ENCODE results near the gene JOSD1.

The JOSD1 gene

DNA sequence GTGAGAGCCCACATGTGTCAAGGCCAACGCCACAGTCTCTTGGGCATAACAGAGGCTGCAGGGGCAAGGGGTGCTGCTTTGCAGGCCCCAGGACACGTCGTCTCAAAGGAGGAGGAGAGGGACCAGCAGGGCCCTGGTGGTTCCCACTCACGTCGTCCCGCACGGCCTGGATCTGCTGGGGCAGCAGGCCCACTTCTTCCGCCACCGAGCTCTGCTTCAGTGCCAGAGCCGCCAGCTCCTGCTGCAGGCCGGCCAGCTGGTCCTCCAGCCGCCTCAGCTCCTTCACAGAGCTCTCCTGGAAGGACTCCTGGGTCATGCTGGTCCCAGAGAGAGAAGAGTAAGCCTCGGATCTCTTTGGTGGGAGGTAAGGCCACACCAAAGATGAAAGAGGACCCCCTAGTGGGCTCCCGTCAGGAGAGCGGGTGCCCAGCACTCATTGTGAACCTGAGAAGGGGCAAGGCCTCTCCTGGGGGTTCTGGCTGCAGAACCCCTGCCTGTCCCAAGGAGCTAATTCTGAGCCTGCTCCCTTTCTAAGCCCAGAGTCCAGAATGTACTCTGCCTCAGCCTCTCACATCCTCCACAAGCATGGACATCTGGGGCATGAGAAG, 39.5 kb upstream of the JOSD1 start:
- no peak for DNase-seq
- no peak overlapping the region for H3K27ac ChIP-seq (ENCODE audit: insufficient read depth, low read length, poor library complexity, severe bottlenecking)
- H3K4me1 ChIP-seq (ENCODE audit: control insufficient read depth, insufficient read depth, low read length, poor library complexity, severe bottlenecking), result peaks cover 26% of the 10 kb centered on the region

DNA sequence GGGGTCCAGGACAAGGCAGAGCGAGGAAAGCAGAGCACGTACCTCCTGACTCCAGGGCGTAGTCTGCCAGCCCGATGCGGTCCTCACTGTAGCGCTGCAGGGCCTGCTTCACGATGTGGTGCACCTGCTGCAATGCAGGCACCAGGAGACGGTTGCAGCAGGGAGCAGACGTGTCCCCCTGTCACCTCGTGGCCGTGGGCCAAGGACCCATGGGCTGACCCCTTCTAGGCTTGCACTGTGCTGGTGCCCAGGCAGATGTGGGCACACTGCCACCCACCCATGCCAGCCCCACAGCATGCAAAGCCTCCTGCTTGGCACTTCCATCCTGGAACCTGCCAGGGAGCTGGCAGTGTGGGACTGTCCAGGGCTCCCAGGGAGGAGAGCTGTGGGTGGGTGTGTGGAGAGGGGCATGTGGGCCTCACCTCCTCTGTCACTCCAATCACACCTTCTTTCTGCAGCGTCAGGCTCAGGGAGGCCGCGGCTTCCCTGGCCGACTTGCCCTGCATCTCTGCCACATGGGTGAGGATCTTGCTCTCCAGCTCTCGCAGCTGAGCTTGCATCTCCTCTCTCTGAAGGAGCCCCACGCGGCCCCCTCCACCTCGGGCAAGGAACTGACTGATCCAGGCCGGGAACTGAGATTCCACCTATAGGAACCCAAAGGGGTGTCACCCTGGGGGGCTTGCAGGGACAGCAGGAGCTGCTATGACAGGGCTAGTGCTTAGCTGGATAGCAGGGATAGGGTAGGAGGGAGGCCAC, 38.7 kb upstream of the JOSD1 start:
- Histone ChIP-seq H3K9me3 (ENCODE audit: control insufficient read depth, low read length) (no peaks in the 10 kb centered on the region), H3K27me3 (replicated peaks; ENCODE audit: control insufficient read depth, insufficient read depth, low read length, poor library complexity, severe bottlenecking) (no peaks in the 10 kb centered on the region), H3K36me3 (ENCODE audit: control insufficient read depth, insufficient read depth, low read length) (peaks cover 99% of the 10 kb centered on the region), H3K27ac (ENCODE audit: insufficient read depth, low read length, poor library complexity, severe bottlenecking) (peak overlapping the region; percentile 14), H3K4me3 (ENCODE audit: insufficient read depth, low read depth, low read length, poor library complexity, severe bottlenecking) (no peak overlapping the region), H3K4me1 (ENCODE audit: control insufficient read depth, insufficient read depth, low read length, poor library complexity, severe bottlenecking) (peaks cover 26% of the 10 kb centered on the region)
- DNase-seq, result no peak

More for the DNA sequence above, 39.5 kb upstream of the JOSD1 start:
- Histone ChIP-seq H3K9me3 (ENCODE audit: control insufficient read depth, low read length) (no peaks in the 10 kb centered on the region), H3K36me3 (ENCODE audit: control insufficient read depth, insufficient read depth, low read length) (peaks cover 99% of the 10 kb centered on the region), H3K4me3 (ENCODE audit: insufficient read depth, low read depth, low read length, poor library complexity, severe bottlenecking) (no peak overlapping the region), H3K27me3 (replicated peaks; ENCODE audit: control insufficient read depth, insufficient read depth, low read length, poor library complexity, severe bottlenecking) (no peaks in the 10 kb centered on the region)

DNA sequence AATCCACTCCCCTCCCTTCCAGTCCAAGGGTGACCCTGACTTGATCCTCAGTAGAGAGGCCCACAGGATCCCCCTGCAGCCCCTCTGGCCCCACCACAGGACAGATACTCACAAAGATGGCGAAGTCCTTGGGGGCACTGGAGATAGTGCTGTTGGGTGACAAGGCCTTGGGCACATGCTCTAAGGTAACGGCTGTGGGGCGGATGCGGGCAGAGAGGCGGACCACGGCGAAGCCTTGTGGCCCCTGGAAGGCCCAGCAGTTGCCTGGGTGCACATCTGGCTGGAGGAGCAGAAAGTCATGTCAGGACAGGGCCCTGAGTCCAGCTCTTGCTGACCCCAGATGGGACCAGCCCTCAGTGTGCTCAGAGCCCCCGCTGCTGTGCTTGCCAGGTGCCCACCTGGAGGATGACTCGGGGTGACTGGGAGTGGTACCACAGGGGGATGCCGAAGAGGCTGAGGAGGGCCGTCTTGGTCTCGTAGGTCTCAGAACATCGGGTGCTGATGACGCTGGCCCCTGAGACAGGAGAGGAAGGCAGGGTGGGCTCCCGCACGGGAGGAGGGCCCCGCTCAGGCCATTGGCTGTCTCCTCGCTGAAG, 37.8 kb upstream of the JOSD1 start:
- peaks cover 100% of the 10 kb centered on the region for H3K36me3 ChIP-seq (ENCODE audit: control insufficient read depth, insufficient read depth, low read length)
- peaks cover 26% of the 10 kb centered on the region for H3K4me1 ChIP-seq (ENCODE audit: control insufficient read depth, insufficient read depth, low read length, poor library complexity, severe bottlenecking)
- H3K27me3 ChIP-seq (replicated peaks; ENCODE audit: control insufficient read depth, insufficient read depth, low read length, poor library complexity, severe bottlenecking), result no peaks in the 10 kb centered on the region
- H3K27ac ChIP-seq (ENCODE audit: insufficient read depth, low read length, poor library complexity, severe bottlenecking), result peak overlapping the region; percentile 14
- H3K4me3 ChIP-seq (ENCODE audit: insufficient read depth, low read depth, low read length, poor library complexity, severe bottlenecking), result no peak overlapping the region
- no peaks in the 10 kb centered on the region for H3K9me3 ChIP-seq (ENCODE audit: control insufficient read depth, low read length)
- no peak for DNase-seq

DNA sequence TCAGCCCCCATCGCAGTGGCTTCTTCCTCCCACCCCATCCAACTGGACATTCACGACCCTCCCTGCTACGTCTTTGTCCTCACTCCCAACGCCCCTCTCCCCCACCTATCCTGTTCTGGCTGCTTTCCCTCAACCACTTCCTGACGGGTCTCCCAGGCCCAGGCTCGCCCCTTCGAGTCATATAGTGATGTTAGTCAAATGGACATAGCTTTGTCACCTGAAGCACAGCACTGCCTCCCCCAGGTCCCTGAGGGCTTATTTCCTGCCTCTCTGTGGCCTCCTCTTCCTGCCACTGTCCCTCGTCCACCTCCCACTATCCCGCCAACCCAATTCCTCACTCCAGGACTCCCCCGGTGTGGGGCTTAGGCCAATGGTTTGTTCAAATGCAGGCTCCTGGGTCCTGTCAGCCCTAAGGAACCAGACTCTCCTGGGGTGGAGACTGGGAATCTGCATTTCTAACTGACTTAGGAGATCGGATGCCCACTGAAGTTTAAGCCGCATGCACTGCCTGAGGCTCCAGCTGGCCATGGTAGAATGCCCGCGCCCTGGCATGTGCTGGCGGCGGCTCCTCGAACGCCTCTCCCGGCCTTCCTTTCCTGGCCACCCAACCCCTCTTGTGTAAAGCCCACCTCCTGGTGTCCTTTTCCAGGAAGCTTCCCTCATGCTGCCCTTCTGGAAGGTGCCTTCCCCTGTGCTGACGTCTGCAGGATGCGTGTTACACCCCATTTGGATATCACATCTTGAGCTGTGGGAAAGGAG, 36.7 kb upstream of the JOSD1 start:
- Histone ChIP-seq H3K4me3 (ENCODE audit: insufficient read depth, low read depth, low read length, poor library complexity, severe bottlenecking) (no peak overlapping the region), H3K27ac (ENCODE audit: insufficient read depth, low read length, poor library complexity, severe bottlenecking) (peak overlapping the region; percentile 14), H3K9me3 (ENCODE audit: control insufficient read depth, low read length) (no peaks in the 10 kb centered on the region), H3K36me3 (ENCODE audit: control insufficient read depth, insufficient read depth, low read length) (peaks cover 92% of the 10 kb centered on the region), H3K4me1 (ENCODE audit: control insufficient read depth, insufficient read depth, low read length, poor library complexity, severe bottlenecking) (peaks cover 21% of the 10 kb centered on the region), H3K27me3 (replicated peaks; ENCODE audit: control insufficient read depth, insufficient read depth, low read length, poor library complexity, severe bottlenecking) (no peaks in the 10 kb centered on the region)
- DNase-seq, result no peak

DNA sequence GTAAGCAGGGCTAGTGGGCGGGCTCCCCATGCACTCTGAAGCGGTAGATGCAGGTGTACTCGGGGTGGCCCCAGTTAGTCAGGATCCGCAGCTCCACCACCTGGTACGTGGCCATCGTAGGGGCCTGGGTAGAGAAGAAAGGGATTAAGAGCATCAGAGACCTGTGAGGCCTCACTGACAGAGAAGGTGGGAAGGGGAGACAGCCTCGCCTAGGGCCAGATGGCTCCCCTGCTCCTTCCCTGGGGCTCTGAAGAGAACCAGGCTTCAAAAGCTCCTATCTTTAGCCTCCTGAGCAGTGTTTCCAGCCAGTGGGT, 35.5 kb upstream of the JOSD1 start:
- no peak overlapping the region for H3K27ac ChIP-seq (ENCODE audit: insufficient read depth, low read length, poor library complexity, severe bottlenecking)
- no peaks in the 10 kb centered on the region for H3K9me3 ChIP-seq (ENCODE audit: control insufficient read depth, low read length)
- no peak for DNase-seq
- peaks cover 82% of the 10 kb centered on the region for H3K36me3 ChIP-seq (ENCODE audit: control insufficient read depth, insufficient read depth, low read length)
- no peak overlapping the region for H3K4me3 ChIP-seq (ENCODE audit: insufficient read depth, low read depth, low read length, poor library complexity, severe bottlenecking)
- peaks cover 17% of the 10 kb centered on the region for H3K4me1 ChIP-seq (ENCODE audit: control insufficient read depth, insufficient read depth, low read length, poor library complexity, severe bottlenecking)
- H3K27me3 ChIP-seq (replicated peaks; ENCODE audit: control insufficient read depth, insufficient read depth, low read length, poor library complexity, severe bottlenecking), result no peaks in the 10 kb centered on the region

DNA sequence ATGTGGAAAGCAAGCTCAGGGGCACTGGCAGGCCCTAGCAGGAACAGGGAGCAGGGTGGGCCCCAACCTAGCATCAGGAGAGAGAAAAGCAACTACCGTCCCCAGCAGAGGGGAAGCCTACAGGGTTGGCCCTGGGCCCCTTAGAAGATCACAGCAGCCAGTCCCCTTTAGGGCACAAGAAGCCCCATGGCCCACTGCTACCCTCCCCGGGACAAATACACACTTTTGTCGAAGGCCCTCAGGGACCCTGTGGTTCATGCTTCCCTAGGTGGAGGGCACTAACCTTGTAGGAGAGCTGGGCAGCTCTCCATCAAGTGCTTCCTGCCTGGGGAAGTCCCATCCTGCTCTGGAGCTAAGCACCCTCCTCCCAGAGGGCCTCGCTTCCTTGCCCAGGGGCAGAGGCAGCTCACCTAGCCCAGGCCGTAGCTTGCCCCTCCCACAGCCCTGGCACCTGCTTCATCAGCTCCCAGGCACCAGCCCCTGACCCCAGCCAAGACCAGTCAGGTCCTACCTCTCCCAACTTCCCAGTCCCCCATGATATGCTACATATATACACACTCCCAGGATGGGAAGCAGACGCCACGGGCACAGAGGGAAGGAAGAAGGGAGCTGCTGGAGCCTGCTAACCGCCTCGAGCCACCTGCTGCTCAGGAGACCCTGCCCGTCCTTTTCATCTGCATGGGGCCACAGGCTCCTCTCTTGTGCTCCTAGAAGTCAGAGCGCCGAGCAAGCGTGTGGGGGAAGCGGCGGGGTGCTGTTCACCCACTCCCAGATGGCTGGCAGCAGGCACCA, 34.9 kb upstream of the JOSD1 start:
- Histone ChIP-seq H3K27me3 (replicated peaks; ENCODE audit: control insufficient read depth, insufficient read depth, low read length, poor library complexity, severe bottlenecking) (no peaks in the 10 kb centered on the region), H3K36me3 (ENCODE audit: control insufficient read depth, insufficient read depth, low read length) (peaks cover 81% of the 10 kb centered on the region), H3K27ac (ENCODE audit: insufficient read depth, low read length, poor library complexity, severe bottlenecking) (peak overlapping the region; percentile 18), H3K4me1 (ENCODE audit: control insufficient read depth, insufficient read depth, low read length, poor library complexity, severe bottlenecking) (peaks cover 12% of the 10 kb centered on the region), H3K4me3 (ENCODE audit: insufficient read depth, low read depth, low read length, poor library complexity, severe bottlenecking) (no peak overlapping the region), H3K9me3 (ENCODE audit: control insufficient read depth, low read length) (no peaks in the 10 kb centered on the region)
- DNase-seq, result no peak

DNA sequence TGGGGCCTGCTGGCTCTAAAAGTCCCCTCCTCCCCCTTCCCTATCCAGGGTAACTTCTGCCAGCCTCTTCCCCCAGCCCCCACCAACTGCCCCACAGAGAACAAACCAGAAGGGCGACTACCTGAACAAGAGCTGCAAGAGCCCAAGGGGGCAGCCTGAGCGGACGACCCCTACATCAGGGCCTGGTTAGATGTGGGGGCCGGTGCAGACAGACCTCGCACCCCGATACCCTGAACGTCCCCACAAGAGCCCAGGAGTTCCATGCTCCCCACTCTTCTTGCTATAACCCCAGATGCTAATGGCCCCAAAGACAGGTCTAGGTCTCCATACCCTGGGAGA, 34.4 kb upstream of the JOSD1 start:
- no peak overlapping the region for H3K4me3 ChIP-seq (ENCODE audit: insufficient read depth, low read depth, low read length, poor library complexity, severe bottlenecking)
- H3K27me3 ChIP-seq (replicated peaks; ENCODE audit: control insufficient read depth, insufficient read depth, low read length, poor library complexity, severe bottlenecking), result no peaks in the 10 kb centered on the region
- H3K27ac ChIP-seq (ENCODE audit: insufficient read depth, low read length, poor library complexity, severe bottlenecking), result peak overlapping the region; percentile 44
- no peak for DNase-seq
- H3K36me3 ChIP-seq (ENCODE audit: control insufficient read depth, insufficient read depth, low read length), result peaks cover 81% of the 10 kb centered on the region
- peaks cover 8% of the 10 kb centered on the region for H3K4me1 ChIP-seq (ENCODE audit: control insufficient read depth, insufficient read depth, low read length, poor library complexity, severe bottlenecking)
- H3K9me3 ChIP-seq (ENCODE audit: control insufficient read depth, low read length), result no peaks in the 10 kb centered on the region

DNA sequence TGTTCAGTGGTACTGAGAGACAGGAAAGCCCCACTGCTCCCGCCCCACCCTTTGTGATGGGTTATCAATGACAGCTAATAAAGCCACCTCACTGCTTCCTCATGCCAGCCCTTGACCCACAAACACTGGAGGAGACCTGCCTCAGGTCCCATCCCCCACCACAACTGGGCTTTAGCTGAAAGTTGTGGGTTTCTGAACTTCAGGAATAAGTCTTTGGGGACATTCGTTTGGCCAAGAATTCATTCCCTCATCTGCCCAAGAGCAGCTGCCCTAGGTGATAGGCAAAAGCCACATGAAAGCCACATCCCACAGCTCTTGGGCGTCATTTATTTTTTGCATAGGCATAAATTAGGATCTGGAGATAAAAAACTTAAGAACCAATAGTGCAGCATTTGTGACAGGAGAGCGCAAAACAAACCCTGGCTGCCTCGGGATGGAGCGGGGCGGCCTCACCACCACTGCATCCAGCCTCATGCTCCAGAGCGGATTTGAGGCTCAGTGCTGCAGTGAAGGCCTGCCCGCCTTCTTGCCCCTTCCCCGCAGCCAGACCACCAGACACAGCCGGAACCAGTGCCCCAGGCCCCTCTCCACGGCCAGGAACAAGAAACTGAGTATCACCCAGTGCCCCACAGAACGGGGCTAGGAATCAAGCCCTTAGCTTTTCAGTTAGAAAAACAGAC, 33.8 kb upstream of the JOSD1 start:
- Histone ChIP-seq H3K27ac (ENCODE audit: insufficient read depth, low read length, poor library complexity, severe bottlenecking) (peak overlapping the region; percentile 44), H3K36me3 (ENCODE audit: control insufficient read depth, insufficient read depth, low read length) (peaks cover 81% of the 10 kb centered on the region), H3K4me3 (ENCODE audit: insufficient read depth, low read depth, low read length, poor library complexity, severe bottlenecking) (no peak overlapping the region), H3K9me3 (ENCODE audit: control insufficient read depth, low read length) (no peaks in the 10 kb centered on the region), H3K27me3 (replicated peaks; ENCODE audit: control insufficient read depth, insufficient read depth, low read length, poor library complexity, severe bottlenecking) (no peaks in the 10 kb centered on the region), H3K4me1 (ENCODE audit: control insufficient read depth, insufficient read depth, low read length, poor library complexity, severe bottlenecking) (peaks cover 8% of the 10 kb centered on the region)
- no peak for DNase-seq

DNA sequence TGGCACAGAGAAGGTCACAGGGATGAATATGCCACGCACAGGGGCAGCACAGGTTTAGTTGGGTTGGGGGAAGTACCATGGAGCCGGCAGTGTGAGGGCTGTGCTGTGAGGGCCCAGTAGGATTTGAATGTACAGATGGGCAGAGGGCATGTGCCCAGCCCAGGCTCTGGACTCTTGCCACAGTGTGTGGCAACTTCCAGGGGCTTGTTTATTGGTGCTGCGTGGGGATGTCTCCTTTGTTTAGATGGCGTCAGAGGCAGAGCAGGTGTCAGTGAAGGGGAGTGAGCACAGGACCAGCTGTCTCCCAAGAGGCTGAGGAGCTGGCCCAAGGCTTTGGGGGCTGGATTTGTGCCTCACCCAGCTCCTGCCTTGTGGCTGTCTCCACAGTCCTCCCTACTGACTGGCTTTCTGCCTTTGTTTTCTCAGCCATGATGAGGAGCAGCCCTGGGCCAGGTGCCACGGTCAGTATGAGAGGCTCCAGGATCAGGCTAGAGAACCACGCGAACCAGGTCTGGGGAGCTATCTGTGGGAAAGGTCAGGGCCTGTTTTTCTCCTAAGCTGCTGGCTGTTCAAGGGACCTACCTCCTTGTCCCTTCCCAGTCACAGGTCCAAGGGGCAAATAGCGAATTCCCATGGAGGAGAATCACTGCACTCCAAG, 33.1 kb upstream of the JOSD1 start:
- peaks cover 81% of the 10 kb centered on the region for H3K36me3 ChIP-seq (ENCODE audit: control insufficient read depth, insufficient read depth, low read length)
- H3K9me3 ChIP-seq (ENCODE audit: control insufficient read depth, low read length), result no peaks in the 10 kb centered on the region
- no peak overlapping the region for H3K27ac ChIP-seq (ENCODE audit: insufficient read depth, low read length, poor library complexity, severe bottlenecking)
- H3K4me3 ChIP-seq (ENCODE audit: insufficient read depth, low read depth, low read length, poor library complexity, severe bottlenecking), result no peak overlapping the region
- no peaks in the 10 kb centered on the region for H3K27me3 ChIP-seq (replicated peaks; ENCODE audit: control insufficient read depth, insufficient read depth, low read length, poor library complexity, severe bottlenecking)
- H3K4me1 ChIP-seq (ENCODE audit: control insufficient read depth, insufficient read depth, low read length, poor library complexity, severe bottlenecking), result peaks cover 8% of the 10 kb centered on the region
- DNase-seq, result no peak

Measured in effector memory CD4-positive, alpha-beta T cell (primary cell).